ENCODE results near the gene GRK7. TPM values are rescaled to one million over a fixed set of nuclear protein-coding genes. Genes with fewer than 3 reads are reported as not detected.
A peak's percentile ranks its signal among the peaks of the same experiment; 100 is the strongest.

GRK7 gene
- total RNA-seq, 1 donor from 2014 or later, result not detected

- no peaks in the 10 kb centered on the region for H3K36me3 Mint-ChIP-seq (ENCODE audit: low read depth)
- no peak for DNase-seq (ENCODE audit: low spot score)
- H3K4me1 Mint-ChIP-seq (ENCODE audit: low read depth), result peaks cover 13% of the 10 kb centered on the region
- TF ChIP-seq CTCF (IDR thresholded peaks at IDR 0.05), result no peak
- no peaks in the 10 kb centered on the region for H3K9me3 Mint-ChIP-seq (ENCODE audit: low read depth)
- no peak overlapping the region for H3K4me3 Mint-ChIP-seq (ENCODE audit: unreplicated experiment)
- H3K27ac Mint-ChIP-seq (ENCODE audit: unreplicated experiment), result no peak overlapping the region
- H3K27me3 Mint-ChIP-seq (ENCODE audit: low read depth), result no peaks in the 10 kb centered on the region
These were observed 28.0 kb upstream of the GRK7 start for GRCh38 chr3:141735176-141735575.

GRCh38 chr3:141735770-141736465 is 27.3 kb upstream of the GRK7 start:
- Mint-ChIP-seq H3K36me3 (ENCODE audit: low read depth) (no peaks in the 10 kb centered on the region), H3K4me3 (ENCODE audit: unreplicated experiment) (no peak overlapping the region), H3K4me1 (ENCODE audit: low read depth) (peaks cover 21% of the 10 kb centered on the region), H3K27ac (ENCODE audit: unreplicated experiment) (no peak overlapping the region), H3K27me3 (ENCODE audit: low read depth) (no peaks in the 10 kb centered on the region), H3K9me3 (ENCODE audit: low read depth) (no peaks in the 10 kb centered on the region)
- DNase-seq (ENCODE audit: low spot score), result no peak
- TF ChIP-seq CTCF (IDR thresholded peaks at IDR 0.05), result no peak

GRCh38 chr3:141737093-141737492 is 26.1 kb upstream of the GRK7 start:
- no peak for TF ChIP-seq CTCF (IDR thresholded peaks at IDR 0.05)
- Mint-ChIP-seq H3K9me3 (ENCODE audit: low read depth) (no peaks in the 10 kb centered on the region), H3K27me3 (ENCODE audit: low read depth) (no peaks in the 10 kb centered on the region), H3K4me3 (ENCODE audit: unreplicated experiment) (no peak overlapping the region), H3K27ac (ENCODE audit: unreplicated experiment) (no peak overlapping the region), H3K36me3 (ENCODE audit: low read depth) (no peaks in the 10 kb centered on the region), H3K4me1 (ENCODE audit: low read depth) (peaks cover 31% of the 10 kb centered on the region)
- no peak for DNase-seq (ENCODE audit: low spot score)

- Mint-ChIP-seq H3K36me3 (ENCODE audit: low read depth) (peaks cover 2% of the 10 kb centered on the region), H3K9me3 (ENCODE audit: low read depth) (no peaks in the 10 kb centered on the region), H3K4me3 (ENCODE audit: unreplicated experiment) (peak overlapping the region; percentile 92), H3K4me1 (ENCODE audit: low read depth) (peaks cover 34% of the 10 kb centered on the region), H3K27me3 (ENCODE audit: low read depth) (no peaks in the 10 kb centered on the region), H3K27ac (ENCODE audit: unreplicated experiment) (peak overlapping the region; percentile 78)
- TF ChIP-seq CTCF (IDR thresholded peaks at IDR 0.05), result no peak
- no peak for DNase-seq (ENCODE audit: low spot score)
These were observed 25.6 kb upstream of the GRK7 start for GRCh38 chr3:141737678-141738021.

- Mint-ChIP-seq H3K27ac (ENCODE audit: unreplicated experiment) (peak within 1 kb of the TSS; percentile 96), H3K36me3 (ENCODE audit: low read depth) (peaks cover 2% of the 10 kb centered on the region), H3K9me3 (ENCODE audit: low read depth) (no peaks in the 10 kb centered on the region), H3K4me1 (ENCODE audit: low read depth) (peaks cover 38% of the 10 kb centered on the region), H3K4me3 (ENCODE audit: unreplicated experiment) (peak within 1 kb of the TSS; percentile 92), H3K27me3 (ENCODE audit: low read depth) (no peaks in the 10 kb centered on the region)
- peak; percentile 95 for DNase-seq (ENCODE audit: low spot score)
- TF ChIP-seq CTCF (IDR thresholded peaks at IDR 0.05), result peak; percentile 98
These were observed 25.0 kb upstream of the GRK7 start, which contains the start of gene RNF7 for GRCh38 chr3:141738022-141738890. TSS of gene RNF7 (plus strand) at chr3:141738298. CDS start at chr3:141738342, 44 bp downstream.

Measured in chondrocyte (in vitro differentiated cells).